K562 (cell line): ENCODE measurements around the gene SEC14L2. TPM values are rescaled to one million over a fixed set of nuclear protein-coding genes. Genes with fewer than 3 reads are reported as not detected.

Experiments used
- C11orf30 ChIP-seq: fragments of 450-650 bp; IDR thresholded peaks from 2 replicates; pipeline ENCODE4 v1.6.1; 2016; ENCODE audit warnings: low read depth, mild to moderate bottlenecking
- FOXA3 ChIP-seq, 2 experiments: fragments of 450-650 bp in 1 of 2; sonication (generic) in 1 of 2; formaldehyde crosslinking; IDR thresholded peaks in 1 of 2; conservative IDR thresholded peaks in 1 of 2; 2 replicates each; pipeline versions ENCODE4 v1.4.0 to v1.8.0; 2020 to 2022; ENCODE audit warnings: mild to moderate bottlenecking in 2 of 2, missing genetic modification reagents in 1 of 2
- FOXM1 ChIP-seq, 2 experiments: fragments of 450-650 bp in 1 of 2; sonication (generic) in 1 of 2; formaldehyde crosslinking in 1 of 2; IDR thresholded peaks; 2 replicates each; pipeline versions ENCODE4 v1.6.1 to v1.9.0; 2017 to 2022; ENCODE audit warnings: low read depth in 2 of 2, mild to moderate bottlenecking in 2 of 2, missing genetic modification reagents in 1 of 2, moderate library complexity in 1 of 2
- ILF3 ChIP-seq: fragments of 450-650 bp; IDR thresholded peaks from 2 replicates; pipeline ENCODE4 v1.6.1; 2018; ENCODE audit warnings: antibody characterized with exemption, mild to moderate bottlenecking, moderate library complexity, borderline replicate concordance
- NCOA4 ChIP-seq: fragments of 450-650 bp; IDR thresholded peaks from 2 replicates; pipeline ENCODE4 v1.6.1; 2018; ENCODE audit warnings: mild to moderate bottlenecking; ENCODE audit not compliant: partially characterized antibody
- PML ChIP-seq: IDR thresholded peaks from 2 replicates; pipeline ENCODE4 v1.6.1; 2012; ENCODE audit warnings: low read length, inconsistent platforms
- RAD21 ChIP-seq, 2 experiments: fragments of 250-450 bp in 1 of 2; fragments of 450-650 bp in 1 of 2; sonication (Bioruptor Pico) in 1 of 2; formaldehyde crosslinking in 1 of 2; IDR thresholded peaks in 1 of 2; conservative IDR thresholded peaks in 1 of 2; 2 replicates each; pipeline versions ENCODE4 v1.4.0 to v1.8.0; 2020 to 2022; ENCODE audit warnings: mild to moderate bottlenecking in 2 of 2, moderate library complexity in 1 of 2
- RFX7 ChIP-seq: fragments of 250-450 bp; sonication (Bioruptor Pico); IDR thresholded peaks from 2 replicates; pipeline ENCODE4 v1.5.1; 2021; ENCODE audit warnings: mild to moderate bottlenecking
- TBP ChIP-seq: optimal IDR thresholded peaks from 2 replicates; pipeline ENCODE3; 2011; ENCODE audit warnings: low read depth, low read length, improper control_type of control experiment
- ZBTB49 ChIP-seq: sonication (generic); formaldehyde crosslinking; IDR thresholded peaks from 2 replicates; pipeline ENCODE4 v1.8.0; 2022; ENCODE audit warnings: missing genetic modification reagents, mild to moderate bottlenecking, borderline replicate concordance
- ZHX1 ChIP-seq: fragments of 150-350 bp; conservative IDR thresholded peaks from 2 replicates; pipeline ENCODE4 v1.6.1; 2014; ENCODE audit warnings: low read length
- ZNF253 ChIP-seq: fragments of 250-450 bp; sonication (Bioruptor Pico); conservative IDR thresholded peaks from 2 replicates; pipeline ENCODE4 v1.6.1; 2021; ENCODE audit warnings: mild to moderate bottlenecking
- ZNF280A ChIP-seq: fragments of 450-650 bp; IDR thresholded peaks from 2 replicates; pipeline ENCODE4 v1.6.1; 2018; ENCODE audit warnings: mild to moderate bottlenecking, low read depth; ENCODE audit not compliant: partially characterized antibody
- ZNF518B ChIP-seq: fragments of 250-450 bp; sonication (Bioruptor Pico); IDR thresholded peaks from 2 replicates; pipeline ENCODE4 v1.5.0; 2021; ENCODE audit warnings: mild to moderate bottlenecking, moderate library complexity
- ZNF696 ChIP-seq: fragments of 250-450 bp; sonication (Bioruptor Pico); conservative IDR thresholded peaks from 2 replicates; pipeline ENCODE4 v1.4.0; 2020; ENCODE audit warnings: mild to moderate bottlenecking, moderate library complexity
- ZNF764 ChIP-seq: fragments of 250-450 bp; sonication (Bioruptor Pico); IDR thresholded peaks from 2 replicates; pipeline ENCODE4 v1.4.0; 2020; ENCODE audit warnings: low read depth, mild to moderate bottlenecking, moderate library complexity
- ZSCAN29 ChIP-seq: fragments of 450-650 bp; IDR thresholded peaks from 2 replicates; pipeline ENCODE4 v1.6.1; 2017
- polyA plus RNA-seq, 8 experiments: library from polyadenylated mRNA; depleted of rRNA in 4 of 8; stranded (reverse) in 5 of 8; unstranded in 3 of 8; fragments of >200 nt; fragmentation: Nextera tagmentation in 2 of 8; fragmentation: Illumina TruSeq in 1 of 8; extraction: Ambion mirVana in 2 of 8; extraction: Trizol in 1 of 8; gene quantifications; 2 replicates each; pipeline versions ENCODE4 v1.2.1 to v1.2.3, GENCODE V29; 2011 to 2014; ENCODE audit warnings: inconsistent platforms in 1 of 8, missing spikeins in 1 of 8
- total RNA-seq, 7 experiments: library from RNA; depleted of rRNA in 6 of 7; stranded (reverse); fragments of >200 nt in 6 of 7; fragmentation: Illumina TruSeq in 2 of 7; extraction: Trizol in 2 of 7; gene quantifications; 2 replicates each; pipeline versions ENCODE4 v1.2.1 to v1.2.3, GENCODE V29; 2011 to 2021; ENCODE audit warnings: low replicate concordance in 1 of 7

SEC14L2 gene
- total and polyA plus RNA-seq, 9 of the 15 experiments (the other 6 are each of a cell fraction or from before 2014, with no cell fraction given) = 0.03 to 0.17 (median 0.10) TPM

- TF ChIP-seq ZNF518B (CRISPR knock-in tag) = no peak
- no peak for TF ChIP-seq ZNF253 (CRISPR knock-in tag)
- no peak for TF ChIP-seq FOXA3 (CRISPR knock-in tag; conservative IDR thresholded peaks at IDR 0.05 in 1 of 2, IDR thresholded peaks at IDR 0.05 in 1 of 2)
- TF ChIP-seq C11orf30 = no peak
- peak; percentile 75 to 91 for TF ChIP-seq RAD21 (CRISPR knock-in tag; conservative IDR thresholded peaks at IDR 0.05 in 1 of 2, IDR thresholded peaks at IDR 0.05 in 1 of 2)
- TF ChIP-seq ZHX1 = no peak
- TF ChIP-seq ZNF764 (CRISPR knock-in tag) = no peak
- no peak for TF ChIP-seq ZBTB49 (CRISPR knock-in tag)
- TF ChIP-seq PML = no peak
- no peak for TF ChIP-seq RFX7 (CRISPR knock-in tag)
- TF ChIP-seq TBP = no peak
- TF ChIP-seq NCOA4 = no peak
- TF ChIP-seq ILF3 = no peak
- TF ChIP-seq ZSCAN29 = no peak
- no peak for TF ChIP-seq ZNF696 (CRISPR knock-in tag)
- peak; percentile 74 for TF ChIP-seq ZNF280A
- TF ChIP-seq FOXM1 (IDR thresholded peaks at IDR 0.05; ENCODE audit: low read depth) = no peak
- no peak for TF ChIP-seq FOXM1 (CRISPR knock-in tag; IDR thresholded peaks at IDR 0.05; ENCODE audit: low read depth)
Observed at GRCh38 chr22:30390974-30391691, 5.7 kb upstream of the SEC14L2 start (continued).
